Endothelial cell (in vitro differentiated cells): Measurements from ENCODE around the gene ATRX. TPM values are rescaled to one million over a fixed set of nuclear protein-coding genes. Genes with fewer than 3 reads are reported as not detected.
A peak's percentile ranks its signal among the peaks of the same experiment; 100 is the strongest.
"Not testable (repeated sequence)": the region's sequence is repeated elsewhere in the genome, so short reads cannot be mapped to it uniquely, and the experiment has no call there.

Experiments used
- DNase-seq: peaks from one replicate; pipeline ENCODE4 v3.0.0; 2021; ENCODE audit warnings: low spot score
- H3K27ac Mint-ChIP-seq: one replicate; pipeline ENCODE4 v1.8.0; 2021; ENCODE audit warnings: mixed read lengths, inconsistent platforms; ENCODE audit not compliant: unreplicated experiment
- H3K27me3 Mint-ChIP-seq: one replicate; pipeline ENCODE4 v1.8.0; 2021; ENCODE audit warnings: mild to moderate bottlenecking, moderate library complexity, mixed read lengths, inconsistent platforms; ENCODE audit not compliant: unreplicated experiment
- H3K36me3 Mint-ChIP-seq: one replicate; pipeline ENCODE4 v1.8.0; 2021; ENCODE audit warnings: mild to moderate bottlenecking, low read depth, mixed read lengths, inconsistent platforms; ENCODE audit not compliant: unreplicated experiment
- H3K4me1 Mint-ChIP-seq: one replicate; pipeline ENCODE4 v1.8.0; 2021; ENCODE audit warnings: mild to moderate bottlenecking, mixed read lengths, inconsistent platforms; ENCODE audit not compliant: unreplicated experiment
- H3K4me3 Mint-ChIP-seq: one replicate; pipeline ENCODE4 v1.8.0; 2021; ENCODE audit warnings: mild to moderate bottlenecking, mixed read lengths, inconsistent platforms; ENCODE audit not compliant: unreplicated experiment
- H3K9me3 Mint-ChIP-seq: one replicate; pipeline ENCODE4 v1.8.0; 2021; ENCODE audit warnings: mixed read lengths, inconsistent platforms; ENCODE audit not compliant: unreplicated experiment
- CTCF ChIP-seq: fragments of 200-600 bp; sonication (generic); IDR thresholded peaks from one replicate; pipeline ENCODE4 v1.5.0; 2021; ENCODE audit warnings: antibody characterized with exemption; ENCODE audit not compliant: unreplicated experiment
- total RNA-seq: library from RNA; stranded (reverse); fragmentation: NEBNext Ultra II Directional; extraction: Animal tissue kit (Norgen Biotek cat#: 25700); gene quantifications from one replicate; pipeline ENCODE4 v1.2.1, GENCODE V29; 2021; ENCODE audit not compliant: unreplicated experiment

ATRX gene
- total RNA-seq, 1 donor from 2014 or later: 112 TPM

DNA sequence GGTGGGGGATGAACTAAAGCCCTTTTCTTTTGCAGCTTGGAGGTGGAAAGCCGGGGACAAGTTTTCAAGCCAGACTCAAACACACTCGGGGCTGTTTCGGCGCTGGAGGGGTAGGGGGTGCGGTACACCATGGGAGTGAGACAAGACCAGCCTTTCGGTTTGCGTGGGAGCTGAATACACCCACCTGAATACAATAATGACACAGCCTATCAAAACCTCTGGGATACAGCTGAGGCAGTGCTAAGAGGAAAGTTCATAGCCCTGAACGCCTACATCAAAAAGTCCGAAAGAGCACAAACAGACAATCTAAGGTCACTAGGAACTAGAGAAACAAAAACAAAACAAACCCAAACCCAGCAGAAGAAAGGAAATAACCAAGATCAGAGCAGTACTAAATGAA lies 163.3 kb downstream of the ATRX start:
- Mint-ChIP-seq H3K27ac (peak overlapping the region; percentile 70), H3K9me3 (no peaks in the 10 kb centered on the region)

GRCh38 chrX:77622233-77622632 lies 163.8 kb downstream of the ATRX start:
- H3K36me3 Mint-ChIP-seq: peaks cover 6% of the 10 kb centered on the region
- H3K4me3 Mint-ChIP-seq: no peak overlapping the region
- no peak for DNase-seq
- H3K9me3 Mint-ChIP-seq: no peaks in the 10 kb centered on the region
- no peaks in the 10 kb centered on the region for H3K27me3 Mint-ChIP-seq
- TF ChIP-seq CTCF: no peak
- H3K4me1 Mint-ChIP-seq: peaks cover 13% of the 10 kb centered on the region
- no peak overlapping the region for H3K27ac Mint-ChIP-seq

More for the DNA sequence above, 163.3 kb downstream of the ATRX start:
- Mint-ChIP-seq H3K27me3 (no peaks in the 10 kb centered on the region), H3K4me3 (no peak overlapping the region), H3K36me3 (peaks cover 6% of the 10 kb centered on the region), H3K4me1 (peaks cover 13% of the 10 kb centered on the region)
- no peak for DNase-seq
- no peak for TF ChIP-seq CTCF

- not testable (repeated sequence) for DNase-seq, H3K4me3 Mint-ChIP-seq, H3K36me3 Mint-ChIP-seq, H3K9me3 Mint-ChIP-seq, H3K27me3 Mint-ChIP-seq, H3K27ac Mint-ChIP-seq
- peaks cover 13% of the 10 kb centered on the region for H3K4me1 Mint-ChIP-seq
These were observed 164.6 kb downstream of the ATRX start for GRCh38 chrX:77621453-77621852.

DNA sequence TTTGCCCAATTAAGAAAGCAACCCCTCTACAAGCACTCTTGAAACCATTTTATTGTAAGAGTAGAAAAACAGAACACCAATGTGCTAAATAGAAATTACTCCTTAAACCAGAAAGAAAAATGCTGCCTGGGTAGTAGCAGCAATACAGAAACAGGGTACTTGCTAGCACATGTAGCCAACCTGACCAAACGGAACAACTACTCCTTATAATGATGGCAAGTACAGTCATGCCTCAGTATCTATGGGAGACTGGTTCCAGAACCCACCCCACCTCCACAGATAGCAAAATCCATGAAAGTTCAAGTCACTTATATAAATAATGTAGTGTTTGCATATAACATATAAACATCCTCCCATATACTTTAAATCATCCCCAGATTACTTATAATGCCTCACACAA lies 168.8 kb downstream of the ATRX start:
- Mint-ChIP-seq H3K4me1 (peaks cover 1% of the 10 kb centered on the region), H3K27me3 (no peaks in the 10 kb centered on the region), H3K36me3 (peaks cover 7% of the 10 kb centered on the region), H3K27ac (no peak overlapping the region), H3K9me3 (no peaks in the 10 kb centered on the region), H3K4me3 (no peak overlapping the region)
- DNase-seq: no peak
- TF ChIP-seq CTCF: no peak

GRCh38 chrX:77603635-77604336 lies 182.2 kb downstream of the ATRX start:
- Mint-ChIP-seq H3K4me1 (peaks cover 9% of the 10 kb centered on the region), H3K4me3 (no peak overlapping the region), H3K9me3 (no peaks in the 10 kb centered on the region), H3K27me3 (no peaks in the 10 kb centered on the region), H3K36me3 (peaks cover 7% of the 10 kb centered on the region), H3K27ac (no peak overlapping the region)
- no peak for TF ChIP-seq CTCF
- no peak for DNase-seq
